GM12892 (cell line): ENCODE results near the gene SMOC2.

ENCODE experiments used
- POLR2A ChIP-seq: IDR thresholded peaks from 2 replicates; pipeline ENCODE4 v1.6.1; 2011; ENCODE audit warnings: low read depth, low read length, control low read depth
- POLR2AphosphoS5 ChIP-seq: IDR thresholded peaks from 2 replicates; pipeline ENCODE4 v1.6.1; 2011; ENCODE audit warnings: low read depth, low read length, control low read depth
- TAF1 ChIP-seq: IDR thresholded peaks from 2 replicates; pipeline ENCODE4 v1.6.1; 2011; ENCODE audit warnings: low read depth, mild to moderate bottlenecking, control low read depth, low read length, borderline replicate concordance

DNA sequence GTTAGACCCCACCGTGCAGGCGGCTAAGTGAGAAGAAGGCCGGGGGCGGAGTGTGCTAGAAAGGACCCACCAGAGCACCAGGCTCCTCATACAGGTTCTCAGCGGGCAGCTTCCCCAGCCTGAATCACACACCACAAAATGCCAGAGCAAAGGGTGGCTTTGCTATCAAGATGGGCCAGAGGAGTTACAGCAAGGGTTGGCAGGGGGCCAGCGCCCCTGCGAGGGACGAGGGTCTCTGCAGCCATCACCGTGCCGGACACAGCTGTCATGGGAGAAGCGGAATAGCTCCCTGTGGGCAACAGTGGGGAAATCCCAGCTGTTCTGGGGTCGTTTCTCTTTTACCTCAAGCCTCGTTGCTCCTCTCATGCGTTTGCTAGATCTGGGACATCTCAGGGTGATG lies 206.3 kb downstream of the SMOC2 start:
- TF ChIP-seq TAF1 (no peak), POLR2A (no peak), POLR2AphosphoS5 (no peak)
